Osteoblast (primary cell): ENCODE results near the gene AP3S2. TPM values are rescaled to one million over a fixed set of nuclear protein-coding genes. Genes with fewer than 3 reads are reported as not detected.

Experiments
- DNase-seq: peaks from one replicate; pipeline ENCODE4 v3.0.0; 2011; ENCODE audit warnings: low spot score, mixed read lengths; ENCODE audit not compliant: insufficient read length; ENCODE audit errors: missing footprints
- H2AFZ ChIP-seq: 2 replicates; pipeline ENCODE4 v1.6.0; 2011; ENCODE audit warnings: mild to moderate bottlenecking, low read length
- H3K27ac ChIP-seq: 2 replicates; pipeline ENCODE4 v1.5.1; 2011; ENCODE audit warnings: mild to moderate bottlenecking, low read depth, low read length, moderate library complexity
- H3K27me3 ChIP-seq: 2 replicates; pipeline ENCODE4 v1.6.0; 2012; ENCODE audit warnings: mild to moderate bottlenecking, control low read depth, inconsistent platforms, low read length, moderate library complexity; ENCODE audit not compliant: insufficient read depth
- H3K36me3 ChIP-seq: 2 replicates; pipeline ENCODE4 v1.5.1; 2011; ENCODE audit warnings: mild to moderate bottlenecking, low read length, control low read depth, moderate library complexity; ENCODE audit not compliant: insufficient read depth
- H3K4me1 ChIP-seq: 2 replicates; pipeline ENCODE4 v1.5.1; 2011; ENCODE audit warnings: mild to moderate bottlenecking, low read length, control low read depth, moderate library complexity; ENCODE audit not compliant: insufficient read depth
- H3K4me2 ChIP-seq: 2 replicates; pipeline ENCODE4 v1.6.0; 2011; ENCODE audit warnings: mild to moderate bottlenecking, low read length; ENCODE audit not compliant: insufficient read depth
- H3K4me3 ChIP-seq: fragments of 200-600 bp; sonication (generic); 3 replicates; pipeline ENCODE4 v1.5.1; 2012; ENCODE audit warnings: mild to moderate bottlenecking, low read length, inconsistent platforms; ENCODE audit not compliant: insufficient read depth
- H3K79me2 ChIP-seq: 2 replicates; pipeline ENCODE4 v1.6.0; 2012; ENCODE audit warnings: mild to moderate bottlenecking, low read length, control low read depth, inconsistent platforms; ENCODE audit not compliant: insufficient read depth
- H3K9me3 ChIP-seq: 2 replicates; pipeline ENCODE4 v1.5.1; 2011; ENCODE audit warnings: low read depth, low read length, control low read depth
- H4K20me1 ChIP-seq: 2 replicates; pipeline ENCODE4 v1.6.0; 2012; ENCODE audit warnings: mild to moderate bottlenecking, low read length, control low read depth; ENCODE audit not compliant: insufficient read depth
- total RNA-seq: library from RNA; depleted of rRNA; stranded (reverse); fragments of >200 nt; gene quantifications from 2 replicates; pipeline ENCODE4 v1.2.3, GENCODE V29; 2012
- TF ChIP-seq, protein P1 (sequence below): IDR thresholded peaks from 2 replicates; pipeline ENCODE4 v1.5.1; 2011; ENCODE audit warnings: mild to moderate bottlenecking, low read depth, low read length, moderate library complexity; ENCODE audit errors: extremely low read depth

Gene AP3S2
- total RNA-seq, 1 donor: 63.7 TPM

DNA sequence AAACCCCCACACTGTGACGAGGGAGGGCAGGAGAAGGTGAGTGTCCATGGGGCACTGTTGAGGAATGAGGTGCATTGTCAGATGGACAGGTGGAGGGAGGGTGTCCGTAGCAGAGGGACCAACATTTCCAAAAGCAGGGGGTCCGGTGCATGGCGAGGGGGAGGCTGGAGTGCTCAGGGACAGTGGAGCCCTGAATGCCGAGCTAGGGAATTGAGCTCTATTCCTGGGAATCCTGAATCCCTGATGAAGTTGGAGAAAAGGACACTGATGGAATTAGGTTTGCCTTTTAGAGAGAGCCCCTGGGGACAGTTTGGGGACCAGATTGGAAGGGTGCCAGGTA is 71.2 kb downstream of the AP3S2 start:
- no peak overlapping the region for H3K4me3 ChIP-seq
- H4K20me1 ChIP-seq: no peaks in the 10 kb centered on the region
- TF ChIP-seq, protein P1, sequence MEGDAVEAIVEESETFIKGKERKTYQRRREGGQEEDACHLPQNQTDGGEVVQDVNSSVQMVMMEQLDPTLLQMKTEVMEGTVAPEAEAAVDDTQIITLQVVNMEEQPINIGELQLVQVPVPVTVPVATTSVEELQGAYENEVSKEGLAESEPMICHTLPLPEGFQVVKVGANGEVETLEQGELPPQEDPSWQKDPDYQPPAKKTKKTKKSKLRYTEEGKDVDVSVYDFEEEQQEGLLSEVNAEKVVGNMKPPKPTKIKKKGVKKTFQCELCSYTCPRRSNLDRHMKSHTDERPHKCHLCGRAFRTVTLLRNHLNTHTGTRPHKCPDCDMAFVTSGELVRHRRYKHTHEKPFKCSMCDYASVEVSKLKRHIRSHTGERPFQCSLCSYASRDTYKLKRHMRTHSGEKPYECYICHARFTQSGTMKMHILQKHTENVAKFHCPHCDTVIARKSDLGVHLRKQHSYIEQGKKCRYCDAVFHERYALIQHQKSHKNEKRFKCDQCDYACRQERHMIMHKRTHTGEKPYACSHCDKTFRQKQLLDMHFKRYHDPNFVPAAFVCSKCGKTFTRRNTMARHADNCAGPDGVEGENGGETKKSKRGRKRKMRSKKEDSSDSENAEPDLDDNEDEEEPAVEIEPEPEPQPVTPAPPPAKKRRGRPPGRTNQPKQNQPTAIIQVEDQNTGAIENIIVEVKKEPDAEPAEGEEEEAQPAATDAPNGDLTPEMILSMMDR: no peak
- H3K79me2 ChIP-seq: no peaks in the 10 kb centered on the region
- H2AFZ ChIP-seq: no peak overlapping the region
- H3K27me3 ChIP-seq: no peaks in the 10 kb centered on the region
- no peak overlapping the region for H3K4me2 ChIP-seq
- H3K36me3 ChIP-seq: no peaks in the 10 kb centered on the region
- H3K27ac ChIP-seq: peak overlapping the region; percentile 73
- H3K4me1 ChIP-seq: peaks cover 45% of the 10 kb centered on the region
- H3K9me3 ChIP-seq: no peaks in the 10 kb centered on the region
- peak; percentile 58 for DNase-seq

DNA sequence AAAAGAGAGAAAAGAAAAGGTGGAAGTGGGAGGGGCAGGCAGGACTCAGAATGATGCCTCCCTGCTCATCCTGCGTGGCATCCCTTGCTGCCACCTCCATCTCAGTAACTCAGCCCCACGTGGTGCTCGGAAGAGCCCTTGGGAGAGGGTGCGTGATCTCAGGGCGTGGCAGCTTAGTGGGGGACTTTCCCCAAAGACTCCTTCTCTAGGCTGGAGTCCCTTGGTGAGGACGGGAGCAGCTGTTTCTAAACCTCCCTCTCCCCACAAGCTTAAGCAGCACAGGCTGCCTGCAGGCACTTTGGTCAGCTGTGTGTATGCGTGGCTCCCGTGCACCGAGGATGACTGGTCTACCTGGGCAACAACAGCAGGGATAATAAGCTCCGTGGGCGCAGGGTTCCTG is 71.8 kb downstream of the AP3S2 start:
- peak; percentile 60 for DNase-seq
- H3K27ac ChIP-seq: peak overlapping the region; percentile 73
- TF ChIP-seq, protein P1: no peak

DNA sequence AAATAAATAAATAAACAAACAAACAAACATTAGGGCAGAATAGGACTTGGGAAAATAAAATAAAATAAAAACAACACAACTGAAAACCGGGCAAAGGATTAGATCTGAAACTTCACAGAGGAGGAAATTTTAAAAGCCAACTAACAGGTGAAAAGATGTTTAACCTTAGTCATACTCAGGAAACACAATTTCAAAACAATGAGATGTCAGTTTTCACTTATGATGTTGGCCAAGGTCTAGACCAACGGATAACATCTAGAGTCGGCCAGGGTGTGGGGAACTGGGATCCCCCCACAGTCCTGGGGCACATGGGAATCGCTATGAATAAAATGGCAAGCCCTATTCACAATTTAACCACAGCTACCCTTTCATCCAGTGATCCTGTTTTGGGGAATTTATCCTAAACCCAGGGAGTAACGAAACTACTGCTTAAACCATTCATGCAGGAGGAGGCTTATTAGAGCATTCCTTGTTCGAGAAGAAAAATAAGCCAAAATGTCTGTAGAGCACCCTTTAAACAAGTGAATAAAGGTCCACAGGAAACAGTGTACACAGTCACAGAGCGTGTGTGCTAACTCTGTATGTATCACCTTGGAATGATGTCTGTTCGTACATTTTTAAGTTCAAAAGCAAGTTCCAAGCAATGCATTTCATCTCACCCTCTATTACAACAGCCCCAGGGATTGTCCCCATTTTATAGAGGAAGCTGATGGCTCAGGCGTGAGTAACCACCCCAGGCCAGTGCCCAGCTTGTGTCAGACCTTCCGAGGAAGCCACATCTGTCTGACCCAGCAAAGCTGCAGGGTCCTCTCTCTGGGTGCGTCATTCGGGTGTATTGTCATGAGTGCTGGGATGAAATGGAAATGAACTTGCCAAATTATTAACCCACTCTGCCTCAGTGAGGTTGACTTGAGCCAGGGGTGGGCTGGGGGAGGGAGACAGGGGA is 72.9 kb downstream of the AP3S2 start:
- Histone ChIP-seq H3K4me3 (peak overlapping the region; percentile 42), H3K4me2 (peak overlapping the region; percentile 73), H3K9me3 (no peaks in the 10 kb centered on the region), H3K27ac (peak overlapping the region; percentile 73), H3K79me2 (no peaks in the 10 kb centered on the region), H2AFZ (peak overlapping the region; percentile 74), H3K4me1 (peaks cover 55% of the 10 kb centered on the region), H4K20me1 (no peaks in the 10 kb centered on the region), H3K36me3 (no peaks in the 10 kb centered on the region), H3K27me3 (no peaks in the 10 kb centered on the region)
- TF ChIP-seq, protein P1: no peak
- DNase-seq: peak; percentile 86

More for the DNA sequence above, 71.8 kb downstream of the AP3S2 start:
- Histone ChIP-seq H3K27me3 (no peaks in the 10 kb centered on the region), H3K4me3 (no peak overlapping the region), H4K20me1 (no peaks in the 10 kb centered on the region), H3K4me2 (no peak overlapping the region), H3K9me3 (no peaks in the 10 kb centered on the region), H2AFZ (no peak overlapping the region), H3K4me1 (peaks cover 46% of the 10 kb centered on the region), H3K36me3 (no peaks in the 10 kb centered on the region), H3K79me2 (no peaks in the 10 kb centered on the region)

DNA sequence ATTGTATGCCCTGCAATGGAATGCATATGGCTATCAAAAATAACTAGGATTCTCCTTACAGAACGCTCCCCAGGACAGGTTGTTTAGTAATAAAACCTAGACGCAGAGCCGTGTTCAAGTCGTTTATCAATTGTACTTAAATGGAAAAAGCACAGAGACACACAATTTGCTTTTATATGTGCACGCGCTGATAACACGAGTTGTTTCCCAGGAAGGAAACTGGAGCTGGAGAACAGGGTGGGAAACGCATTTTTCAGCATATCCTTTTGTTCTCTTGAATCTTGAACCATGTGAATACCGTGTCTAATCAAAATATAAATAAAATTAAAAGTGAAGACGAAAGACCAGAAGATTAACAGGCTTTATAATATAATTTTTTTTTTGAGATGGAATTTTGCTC is 75.5 kb downstream of the AP3S2 start:
- H2AFZ ChIP-seq: no peak overlapping the region
- H4K20me1 ChIP-seq: peaks cover 2% of the 10 kb centered on the region
- peaks cover 2% of the 10 kb centered on the region for H3K9me3 ChIP-seq
- DNase-seq: peak; percentile 9
- peaks cover 12% of the 10 kb centered on the region for H3K79me2 ChIP-seq
- H3K36me3 ChIP-seq: no peaks in the 10 kb centered on the region
- peak overlapping the region; percentile 59 for H3K27ac ChIP-seq
- H3K4me2 ChIP-seq: peak overlapping the region; percentile 52
- peak overlapping the region; percentile 18 for H3K4me3 ChIP-seq
- TF ChIP-seq, protein P1: no peak
- H3K27me3 ChIP-seq: no peaks in the 10 kb centered on the region
- H3K4me1 ChIP-seq: peaks cover 53% of the 10 kb centered on the region
